GM23248 (cell line): ENCODE measurements around the gene DGKI. TPM values are rescaled to one million over a fixed set of nuclear protein-coding genes. Genes with fewer than 3 reads are reported as not detected.

ENCODE experiments used
- DNase-seq: peaks from one replicate; pipeline ENCODE4 v3.0.0-alpha.2; 2015
- H2AFZ ChIP-seq: fragments of 200-600 bp; sonication (generic); 2 replicates; pipeline ENCODE4 v1.6.1; 2016; ENCODE audit warnings: antibody characterized with exemption
- H3F3A ChIP-seq: fragments of 200-600 bp; sonication (generic); 2 replicates; pipeline ENCODE4 v1.6.1; 2016; ENCODE audit warnings: mild to moderate bottlenecking, antibody characterized with exemption, mixed run types; ENCODE audit not compliant: insufficient read depth
- H3K27ac ChIP-seq: fragments of 200-600 bp; sonication (generic); 2 replicates; pipeline ENCODE4 v1.5.1; 2016; ENCODE audit warnings: mild to moderate bottlenecking
- H3K27me3 ChIP-seq: fragments of 200-600 bp; sonication (generic); replicated peaks from 2 replicates; pipeline ENCODE4 v1.6.1; 2016; ENCODE audit warnings: mild to moderate bottlenecking; ENCODE audit not compliant: insufficient read depth
- H3K36me3 ChIP-seq: fragments of 200-600 bp; sonication (generic); 2 replicates; pipeline ENCODE4 v1.6.1; 2016; ENCODE audit warnings: low read depth, mild to moderate bottlenecking
- H3K4me1 ChIP-seq: fragments of 200-600 bp; sonication (generic); 2 replicates; pipeline ENCODE4 v1.6.1; 2016; ENCODE audit warnings: mild to moderate bottlenecking; ENCODE audit not compliant: insufficient read depth
- H3K4me2 ChIP-seq: fragments of 200-600 bp; sonication (generic); one replicate; pipeline ENCODE4 v1.6.1; 2016; ENCODE audit warnings: mild to moderate bottlenecking; ENCODE audit not compliant: unreplicated experiment
- H3K4me3 ChIP-seq: fragments of 200-600 bp; sonication (generic); 2 replicates; pipeline ENCODE4 v1.5.1; 2016; ENCODE audit warnings: mild to moderate bottlenecking
- H3K79me2 ChIP-seq: fragments of 200-600 bp; sonication (generic); 2 replicates; pipeline ENCODE4 v1.6.1; 2016; ENCODE audit warnings: mild to moderate bottlenecking; ENCODE audit not compliant: insufficient read depth
- H3K9ac ChIP-seq: fragments of 200-600 bp; sonication (generic); 2 replicates; pipeline ENCODE4 v1.6.1; 2016; ENCODE audit warnings: mild to moderate bottlenecking
- H3K9me2 ChIP-seq: fragments of 200-600 bp; sonication (generic); 2 replicates; pipeline ENCODE4 v1.6.1; 2016; ENCODE audit warnings: mixed run types, mild to moderate bottlenecking, moderate library complexity; ENCODE audit not compliant: insufficient read depth
- H3K9me3 ChIP-seq: fragments of 200-600 bp; sonication (generic); one replicate; pipeline ENCODE4 v1.6.1; 2017; ENCODE audit warnings: low read depth
- H4K20me1 ChIP-seq: fragments of 200-600 bp; sonication (generic); 2 replicates; pipeline ENCODE4 v1.6.0; 2016; ENCODE audit not compliant: insufficient read depth
- EZH2 ChIP-seq: fragments of 200-600 bp; sonication (generic); IDR thresholded peaks from 2 replicates; pipeline ENCODE4 v1.6.1; 2018; ENCODE audit warnings: antibody characterized with exemption, mild to moderate bottlenecking; ENCODE audit not compliant: insufficient read depth, poor library complexity, severe bottlenecking
- EZH2phosphoT487 ChIP-seq: fragments of 200-600 bp; sonication (generic); IDR thresholded peaks from 2 replicates; pipeline ENCODE4 v1.6.1; 2018; ENCODE audit warnings: antibody characterized with exemption, moderate library complexity, mild to moderate bottlenecking, low read depth; ENCODE audit not compliant: insufficient read depth
- WGBS, 2 experiments: methylation state at CpG; one replicate each; pipeline ENCODE4 v1.1.6; 2015 to 2017; ENCODE audit warnings: low lambda C conversion rate in 2 of 2, low coverage in 1 of 2; ENCODE audit errors: missing lambda C conversion rate in 2 of 2; 5-methylcytosine and 5-hydroxymethylcytosine counted together
- in situ Hi-C: fragments of 300-500 bp; cut with MboI; formaldehyde crosslinking; loops from 2 replicates; pipeline ENCODE4 v1.15.0; 2020
- polyA plus RNA-seq: library from polyadenylated mRNA; unstranded; fragments of >200 nt; fragmentation: Nextera tagmentation; extraction: Ambion mirVana; gene quantifications from 2 replicates; pipeline ENCODE4 v1.2.1, GENCODE V29; 2016
- total RNA-seq: library from RNA; depleted of rRNA; stranded (reverse); fragments of >200 nt; shearing (Covaris generic); gene quantifications from 2 replicates; pipeline ENCODE4 v1.2.3, GENCODE V29; 2014

Gene DGKI
- total and polyA plus RNA-seq, 2 experiments from 2014 or later, result 5.4 to 25.9 TPM

DNA sequence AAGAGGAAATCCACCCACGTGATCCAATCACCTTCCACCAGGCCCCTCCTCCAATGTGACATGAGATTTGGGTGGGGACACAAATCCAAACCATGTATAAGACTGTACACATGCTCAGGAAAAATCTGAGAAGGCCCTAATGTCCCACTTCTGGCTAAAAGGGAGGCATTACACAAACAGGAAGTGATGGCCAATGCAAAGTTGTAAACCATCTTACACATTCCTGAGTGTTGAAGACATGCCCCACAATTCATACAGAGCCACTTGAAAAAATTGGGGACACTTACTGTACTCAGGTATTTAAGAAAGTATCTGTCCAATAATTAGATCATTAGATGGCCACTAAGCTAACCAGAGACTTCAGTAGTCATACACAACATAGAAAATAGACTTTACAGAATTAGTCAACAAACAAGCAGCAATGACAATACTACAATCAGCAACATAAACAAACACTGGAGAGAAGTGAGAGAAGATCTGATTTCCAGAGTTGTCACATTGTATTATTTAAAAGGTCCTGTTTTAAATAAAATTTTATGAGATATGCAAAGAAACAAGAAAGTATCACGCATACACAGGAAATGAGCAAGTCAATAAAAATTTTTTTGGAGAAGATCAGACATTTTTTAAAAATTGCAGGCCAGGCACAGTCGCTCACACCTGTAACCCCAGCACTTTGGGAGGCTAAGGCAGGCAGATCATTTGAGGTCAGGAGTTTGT is 143.3 kb downstream of the DGKI start:
- H3K79me2 ChIP-seq, result no peaks in the 10 kb centered on the region
- H3K9me2 ChIP-seq, result no peaks in the 10 kb centered on the region
- H3K4me2 ChIP-seq, result no peak overlapping the region
- no peaks in the 10 kb centered on the region for H3K27me3 ChIP-seq
- in situ Hi-C loops, result no loop called here
- H2AFZ ChIP-seq, result no peak overlapping the region
- no peak overlapping the region for H3K9ac ChIP-seq
- no peak for TF ChIP-seq EZH2
- TF ChIP-seq EZH2phosphoT487, result no peak
- no peaks in the 10 kb centered on the region for H4K20me1 ChIP-seq
- peak overlapping the region; percentile 16; the same call in 1 of the 2 replicates for H3K27ac ChIP-seq
- no peak overlapping the region for H3K4me3 ChIP-seq
- peaks cover 9% of the 10 kb centered on the region; the same call in 1 of the 2 replicates for H3F3A ChIP-seq
- H3K9me3 ChIP-seq, result peaks cover 6% of the 10 kb centered on the region
- H3K4me1 ChIP-seq, result 0 out of 2 replicates have a peak, but pooled peaks cover 10% of the 10 kb centered on the region
- peaks cover 8% of the 10 kb centered on the region; the same call in 1 of the 2 replicates for H3K36me3 ChIP-seq
- 29 to 41% methylated on average over 3 of the region's 3 CpGs for WGBS, 2 experiments
- DNase-seq, result peak; percentile 18

DNA sequence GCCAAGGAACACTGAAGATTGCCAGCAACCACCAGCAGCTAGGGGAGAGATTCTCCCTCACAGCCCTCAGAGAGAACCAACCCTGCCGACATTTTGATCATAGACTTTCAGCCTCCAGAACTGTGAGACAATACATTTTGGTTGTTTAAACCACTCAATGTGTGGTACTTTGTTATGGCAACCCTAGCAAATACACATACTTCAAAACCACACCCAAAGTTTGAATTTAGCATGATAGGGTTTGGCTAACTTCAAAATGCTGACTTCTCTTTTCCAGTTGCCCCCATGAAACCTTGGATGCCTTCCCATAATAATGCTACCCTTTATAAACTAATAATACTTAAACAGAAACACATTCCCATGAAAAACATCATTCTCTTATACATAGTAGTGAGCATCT is 149.8 kb downstream of the DGKI start:
- H3K9me3 ChIP-seq, result no peaks in the 10 kb centered on the region
- H3K27me3 ChIP-seq, result no peaks in the 10 kb centered on the region
- no peak overlapping the region for H2AFZ ChIP-seq
- TF ChIP-seq EZH2phosphoT487 (no peak), EZH2 (no peak)
- H3K4me3 ChIP-seq, result no peak overlapping the region
- in situ Hi-C loops, result no loop called here
- H3K79me2 ChIP-seq, result no peaks in the 10 kb centered on the region
- H4K20me1 ChIP-seq, result no peaks in the 10 kb centered on the region
- no peak overlapping the region for H3K4me2 ChIP-seq
- H3K9me2 ChIP-seq, result no peaks in the 10 kb centered on the region
- peak overlapping the region; percentile 18; the same call in 1 of the 2 replicates for H3K9ac ChIP-seq
- peaks cover 18% of the 10 kb centered on the region for H3F3A ChIP-seq
- DNase-seq, result peak; percentile 51
- H3K4me1 ChIP-seq, result peaks cover 18% of the 10 kb centered on the region
- peak overlapping the region; percentile 44 for H3K27ac ChIP-seq
- 47 to 56% methylated on average over 1 of the region's 1 CpG for WGBS, 2 experiments
- no peaks in the 10 kb centered on the region for H3K36me3 ChIP-seq

DNA sequence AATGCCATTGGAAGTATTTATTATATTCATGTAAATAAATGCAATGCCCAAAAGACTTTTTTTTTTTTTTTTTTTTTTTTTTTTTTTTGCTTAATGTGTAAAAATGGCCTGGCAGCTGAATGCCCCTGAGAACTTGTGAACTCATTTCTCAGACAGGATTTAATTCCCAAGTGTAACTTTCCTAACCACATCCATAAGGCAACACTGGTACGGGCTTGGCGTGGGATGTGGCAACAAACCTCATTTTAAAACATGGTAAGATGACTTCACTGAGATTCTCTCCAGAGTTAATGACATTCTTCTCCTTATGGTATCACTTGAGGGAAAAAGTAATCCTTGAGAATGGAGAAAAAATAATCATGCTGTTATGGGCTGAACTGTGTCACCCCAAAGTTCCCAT is 150.4 kb downstream of the DGKI start:
- WGBS, 2 experiments, result 57 to 66% methylated on average over 2 of the region's 2 CpGs
- in situ Hi-C loops, result no loop called here
- no peak overlapping the region for H3K4me2 ChIP-seq
- H4K20me1 ChIP-seq, result no peaks in the 10 kb centered on the region
- H3K9me2 ChIP-seq, result no peaks in the 10 kb centered on the region
- H3F3A ChIP-seq, result peaks cover 18% of the 10 kb centered on the region
- DNase-seq, result peak; percentile 59
- H2AFZ ChIP-seq, result no peak overlapping the region
- no peaks in the 10 kb centered on the region for H3K9me3 ChIP-seq
- H3K27me3 ChIP-seq, result no peaks in the 10 kb centered on the region
- TF ChIP-seq EZH2phosphoT487 (no peak), EZH2 (no peak)
- H3K36me3 ChIP-seq, result no peaks in the 10 kb centered on the region
- peaks cover 22% of the 10 kb centered on the region for H3K4me1 ChIP-seq
- H3K9ac ChIP-seq, result peak overlapping the region; percentile 18; the same call in 1 of the 2 replicates
- H3K27ac ChIP-seq, result peak overlapping the region; percentile 44
- no peak overlapping the region for H3K4me3 ChIP-seq
- H3K79me2 ChIP-seq, result no peaks in the 10 kb centered on the region

DNA sequence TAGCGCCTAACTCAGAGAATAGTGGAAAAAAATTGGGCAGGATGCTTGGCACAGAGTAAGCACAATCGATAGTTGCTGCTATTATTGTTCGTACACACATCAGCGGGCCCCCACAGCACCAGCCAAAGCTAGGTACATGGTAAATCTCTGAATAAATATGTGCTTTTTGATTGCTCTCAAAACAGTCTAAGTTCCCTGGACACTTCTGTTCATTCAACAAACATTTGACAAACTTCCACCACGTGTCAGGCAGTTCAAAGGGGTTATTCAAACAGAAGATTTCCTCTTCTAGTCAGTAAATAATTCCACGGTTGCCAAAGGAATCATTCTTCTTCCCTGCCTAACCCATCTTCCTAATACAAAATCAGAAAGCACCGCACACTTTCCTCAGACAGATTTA is 150.8 kb downstream of the DGKI start:
- WGBS, 2 experiments, result 78 to 80% methylated on average over 7 of the region's 7 CpGs
- Histone ChIP-seq H4K20me1 (no peaks in the 10 kb centered on the region), H3K4me1 (peaks cover 24% of the 10 kb centered on the region), H3K9ac (no peak overlapping the region), H3K9me2 (no peaks in the 10 kb centered on the region), H3K9me3 (no peaks in the 10 kb centered on the region), H3K36me3 (no peaks in the 10 kb centered on the region), H3K4me2 (no peak overlapping the region), H3F3A (peaks cover 18% of the 10 kb centered on the region), H3K27ac (peak overlapping the region; percentile 44; the same call in 1 of the 2 replicates), H3K27me3 (no peaks in the 10 kb centered on the region), H3K4me3 (no peak overlapping the region), H2AFZ (no peak overlapping the region), H3K79me2 (no peaks in the 10 kb centered on the region)
- DNase-seq, result no peak
- in situ Hi-C loops, result no loop called here
- TF ChIP-seq EZH2, result no peak
- no peak for TF ChIP-seq EZH2phosphoT487
